ENCODE data around the gene ERC1. TPM values are rescaled to one million over a fixed set of nuclear protein-coding genes. Genes with fewer than 3 reads are reported as not detected.

Gene ERC1
- total RNA-seq, 4 donors from 2014 or later, result 23.5 to 74.8 (median 57.0) TPM

DNA sequence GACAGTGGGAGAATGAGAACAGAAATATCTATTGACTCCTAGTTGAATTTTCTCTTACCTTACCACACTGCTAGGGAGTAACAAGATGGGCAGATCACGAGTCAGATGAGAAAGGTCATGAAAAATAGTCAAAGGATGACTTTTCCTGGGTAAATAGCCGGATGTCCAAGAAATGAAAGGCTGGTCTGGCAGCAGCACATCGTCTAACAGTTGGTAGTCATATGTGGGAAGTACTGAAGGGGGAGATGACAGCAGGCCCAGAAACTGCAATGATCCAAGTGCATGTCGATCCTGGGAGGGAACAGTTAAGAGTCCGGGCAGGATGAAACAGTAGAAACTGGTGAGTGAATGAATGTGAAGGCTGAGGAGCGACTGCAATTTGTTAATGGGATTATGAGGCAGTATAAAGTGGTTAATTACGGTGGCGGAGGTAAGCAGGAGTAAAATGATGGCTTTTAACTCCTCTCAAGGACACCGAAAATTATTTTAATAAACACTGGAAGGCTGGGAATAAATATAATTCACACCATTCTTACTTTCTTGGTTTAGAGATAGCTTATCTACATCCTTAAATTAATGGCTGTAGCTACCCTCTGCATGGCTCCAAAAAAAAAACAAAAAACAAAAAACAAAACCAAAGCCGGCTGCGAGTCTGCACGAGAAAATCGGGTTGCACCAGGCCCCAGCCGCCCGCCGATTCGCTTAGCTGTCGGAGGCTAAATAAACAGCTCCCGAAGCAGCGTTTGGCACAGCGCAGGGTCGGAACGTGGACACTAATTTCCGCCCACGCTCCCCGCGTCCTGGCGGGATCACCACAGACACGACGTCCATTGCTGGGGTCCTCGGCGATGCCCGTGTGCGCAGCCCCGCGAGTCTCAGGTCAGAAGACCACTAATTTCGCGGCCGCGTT lies 1.0 kb upstream of the ERC1 start:
- H3K36me3 ChIP-seq, result no peaks in the 10 kb centered on the region
- TF ChIP-seq, protein P1, sequence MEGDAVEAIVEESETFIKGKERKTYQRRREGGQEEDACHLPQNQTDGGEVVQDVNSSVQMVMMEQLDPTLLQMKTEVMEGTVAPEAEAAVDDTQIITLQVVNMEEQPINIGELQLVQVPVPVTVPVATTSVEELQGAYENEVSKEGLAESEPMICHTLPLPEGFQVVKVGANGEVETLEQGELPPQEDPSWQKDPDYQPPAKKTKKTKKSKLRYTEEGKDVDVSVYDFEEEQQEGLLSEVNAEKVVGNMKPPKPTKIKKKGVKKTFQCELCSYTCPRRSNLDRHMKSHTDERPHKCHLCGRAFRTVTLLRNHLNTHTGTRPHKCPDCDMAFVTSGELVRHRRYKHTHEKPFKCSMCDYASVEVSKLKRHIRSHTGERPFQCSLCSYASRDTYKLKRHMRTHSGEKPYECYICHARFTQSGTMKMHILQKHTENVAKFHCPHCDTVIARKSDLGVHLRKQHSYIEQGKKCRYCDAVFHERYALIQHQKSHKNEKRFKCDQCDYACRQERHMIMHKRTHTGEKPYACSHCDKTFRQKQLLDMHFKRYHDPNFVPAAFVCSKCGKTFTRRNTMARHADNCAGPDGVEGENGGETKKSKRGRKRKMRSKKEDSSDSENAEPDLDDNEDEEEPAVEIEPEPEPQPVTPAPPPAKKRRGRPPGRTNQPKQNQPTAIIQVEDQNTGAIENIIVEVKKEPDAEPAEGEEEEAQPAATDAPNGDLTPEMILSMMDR (IDR thresholded peaks at IDR 0.05), result peak in 1 of 5 experiments; percentile 11
- no peak for TF ChIP-seq EP300 (IDR thresholded peaks at IDR 0.05; ENCODE audit: low read depth)
- TF ChIP-seq POLR2AphosphoS5 (IDR thresholded peaks at IDR 0.05), result peak in 1 of 3 donors; percentile 12
- no peak for TF ChIP-seq POLR2A (IDR thresholded peaks at IDR 0.05)
- DNase-seq, result peak; percentile 72
- peaks cover 21 to 41% (median 30%) of the 10 kb centered on the region in 4 donors for H3K4me1 ChIP-seq
- intact Hi-C loops (cut with DNase I; ENCODE audit: low total_unique reads) (loop anchor here (10.0 kb wide), 1 partner anchor 85 kb away; no protein-coding TSS in a partner anchor), in situ Hi-C loops (cut with MboI; ENCODE audit: low pct_ligation_motif_present in 1 of 4, low pct_unique_long_range_greater_than_20kb in 1 of 4, low sequenced_read_pairs in 3 of 4) (no loop called here)
- H3K27me3 ChIP-seq, result no peaks in the 10 kb centered on the region
- WGBS, 2 donors (ENCODE audit: low coverage in 1 of 2), result 3 to 15% methylated on average over 8 to 40 of the region's 40 CpGs
- H3K9me3 ChIP-seq, result no peaks in the 10 kb centered on the region
- peak overlapping the region; percentile 58 to 95 (median 82) for H3K4me3 ChIP-seq
- peak overlapping the region; percentile 95 to 98 (median 96) for H3K27ac ChIP-seq

DNA sequence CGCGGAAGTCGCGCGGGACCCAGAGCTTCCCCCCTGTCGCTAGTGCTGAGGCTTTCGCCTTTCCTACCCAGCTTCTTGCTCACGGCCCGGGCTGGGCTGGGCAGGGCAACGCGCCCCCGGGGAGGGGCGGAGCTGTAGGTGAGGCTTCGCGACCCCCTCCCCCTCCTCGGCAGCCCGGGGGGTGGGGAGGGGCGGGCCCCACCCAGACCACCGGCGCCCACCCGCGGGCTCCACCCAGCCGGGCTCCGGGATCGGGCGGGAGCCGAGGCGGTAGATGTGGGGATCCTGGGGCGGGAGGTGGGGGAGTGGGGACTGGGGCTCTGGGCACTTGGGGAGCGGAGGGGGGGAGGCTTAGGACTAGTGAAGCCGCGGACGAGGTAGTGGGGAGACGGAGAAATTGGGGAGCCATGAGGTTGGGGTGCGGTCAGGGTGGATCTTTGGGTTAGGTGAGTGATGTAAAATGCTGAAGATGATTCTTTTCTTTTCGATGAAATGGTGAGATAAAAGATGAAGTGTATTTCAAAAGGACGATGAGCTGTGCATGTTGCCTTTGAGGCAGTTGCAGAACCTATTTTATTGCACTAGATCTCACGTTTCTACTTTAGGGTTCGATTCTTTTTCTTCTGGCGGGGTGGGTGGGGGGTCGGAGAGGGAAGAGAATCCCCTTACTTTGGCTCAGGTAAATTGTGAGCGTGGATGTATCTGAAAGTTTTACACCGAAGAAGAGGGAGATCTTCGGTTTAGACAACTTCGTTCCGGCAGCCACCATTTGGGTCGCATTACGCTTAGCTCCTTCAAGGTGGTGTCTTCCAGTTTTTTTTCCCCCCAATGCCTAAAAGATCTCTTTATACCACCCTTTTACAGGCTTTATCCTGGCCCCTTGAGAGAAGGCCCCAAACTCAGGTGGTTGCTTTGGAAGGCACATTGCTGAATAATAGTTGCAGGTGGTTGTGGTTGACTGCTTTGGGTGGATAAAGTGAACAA lies 619 bp downstream of the ERC1 start:
- peak overlapping the region; percentile 80 to 95 (median 86) for H3K4me3 ChIP-seq
- peak overlapping the region; percentile 95 to 98 (median 96) for H3K27ac ChIP-seq
- WGBS, 2 donors (ENCODE audit: low coverage in 1 of 2), result 7 to 14% methylated on average over 15 to 25 of the region's 48 CpGs
- intact Hi-C loops (cut with DNase I; ENCODE audit: low total_unique reads), result no loop called here
- H3K4me1 ChIP-seq, result peaks cover 21 to 46% (median 30%) of the 10 kb centered on the region in 4 donors
- DNase-seq, result peak; percentile 35
- H3K9me3 ChIP-seq, result no peaks in the 10 kb centered on the region
- no peaks in the 10 kb centered on the region for H3K36me3 ChIP-seq
- in situ Hi-C loops (cut with MboI; ENCODE audit: low pct_ligation_motif_present in 1 of 4, low pct_unique_long_range_greater_than_20kb in 1 of 4, low sequenced_read_pairs in 3 of 4), result no loop called here
- TF ChIP-seq POLR2AphosphoS5 (IDR thresholded peaks at IDR 0.05) (no peak), POLR2A (IDR thresholded peaks at IDR 0.05) (no peak), EP300 (IDR thresholded peaks at IDR 0.05; ENCODE audit: low read depth) (no peak)
- TF ChIP-seq, protein P1 (IDR thresholded peaks at IDR 0.05), result no peak
- H3K27me3 ChIP-seq, result no peaks in the 10 kb centered on the region

DNA sequence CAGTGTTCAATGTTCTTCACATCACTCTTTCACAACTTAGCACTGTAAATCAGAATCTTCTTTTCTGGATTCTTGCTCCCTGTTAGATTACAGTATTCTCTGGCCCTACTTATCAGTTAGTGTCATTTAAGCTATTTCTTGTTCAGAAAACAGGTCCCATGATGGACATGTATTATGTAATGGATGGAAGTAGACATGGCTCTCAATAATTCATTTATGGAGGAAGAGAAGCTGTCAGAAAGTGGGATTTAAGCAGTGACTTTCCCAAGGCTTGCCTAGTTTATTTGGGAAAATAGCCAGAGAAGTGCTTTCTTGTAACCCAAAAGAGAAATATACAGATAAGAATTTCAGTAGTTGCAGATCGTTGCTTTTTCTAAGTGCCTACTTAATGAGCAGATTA lies 1.6 kb downstream of the ERC1 start:
- 70 to 77% methylated on average over 1 of the region's 1 CpG for WGBS, 2 donors (ENCODE audit: low coverage in 1 of 2)
- DNase-seq, result no peak

More for the DNA sequence above, 1.6 kb downstream of the ERC1 start:
- in situ Hi-C loops (cut with MboI; ENCODE audit: low pct_ligation_motif_present in 1 of 4, low pct_unique_long_range_greater_than_20kb in 1 of 4, low sequenced_read_pairs in 3 of 4), result no loop called here
- H3K27ac ChIP-seq, result peak overlapping the region in 2 of 4 donors; percentile 95 to 97
- TF ChIP-seq POLR2AphosphoS5 (IDR thresholded peaks at IDR 0.05) (no peak), POLR2A (IDR thresholded peaks at IDR 0.05) (no peak), EP300 (IDR thresholded peaks at IDR 0.05; ENCODE audit: low read depth) (no peak)
- TF ChIP-seq, protein P1 (IDR thresholded peaks at IDR 0.05), result no peak
- peak overlapping the region in 1 of 4 donors; percentile 80 for H3K4me3 ChIP-seq
- intact Hi-C loops (cut with DNase I; ENCODE audit: low total_unique reads), result no loop called here
- no peaks in the 10 kb centered on the region for H3K27me3 ChIP-seq
- no peaks in the 10 kb centered on the region for H3K9me3 ChIP-seq
- H3K4me1 ChIP-seq, result peaks cover 21 to 49% (median 30%) of the 10 kb centered on the region in 4 donors
- H3K36me3 ChIP-seq, result no peaks in the 10 kb centered on the region
